NCI-H1417 (cell line): ENCODE results near the gene SDC1.
A peak's percentile ranks its signal among the peaks of the same experiment; 100 is the strongest.

Experiments
- DNase-seq, 3 experiments: peaks; one replicate each; lab custom pipeline; 2025; lab: John Stamatoyannopoulos, UW

SDC1 gene

GRCh38 chr2:20169796-20170703 is 54.9 kb downstream of the SDC1 start:
- no peak for DNase-seq

GRCh38 chr2:20168727-20169696 is 55.9 kb downstream of the SDC1 start:
- DNase-seq = no peak

- no peak for DNase-seq
Measured at GRCh38 chr2:20168048-20168726, 56.7 kb downstream of the SDC1 start.

- DNase-seq = no peak
Measured at GRCh38 chr2:20167356-20167755, 57.6 kb downstream of the SDC1 start.

- DNase-seq = no peak
Measured at GRCh38 chr2:20165677-20166509, 59.0 kb downstream of the SDC1 start.

GRCh38 chr2:20164734-20165478 is 60.0 kb downstream of the SDC1 start:
- no peak for DNase-seq

- peak; percentile 12 to 38 (median 24) for DNase-seq
Measured at GRCh38 chr2:20164061-20164733, 60.7 kb downstream of the SDC1 start.

- no peak for DNase-seq
Measured at GRCh38 chr2:20159411-20160070, 65.4 kb downstream of the SDC1 start.

- DNase-seq = peak; percentile 28 to 88 (median 56)
Measured at GRCh38 chr2:20157193-20157891, 67.6 kb downstream of the SDC1 start.

- no peak for DNase-seq
Measured at GRCh38 chr2:20156836-20157192, 68.1 kb downstream of the SDC1 start.

- no peak for DNase-seq
Measured at GRCh38 chr2:20156076-20156759, 68.7 kb downstream of the SDC1 start.

GRCh38 chr2:20153131-20153851 is 71.6 kb downstream of the SDC1 start:
- no peak for DNase-seq

GRCh38 chr2:20150806-20151571 is 73.9 kb downstream of the SDC1 start:
- DNase-seq = no peak
